ENCODE data around the gene CCDC192. TPM values are rescaled to one million over a fixed set of nuclear protein-coding genes. Genes with fewer than 3 reads are reported as not detected.
A peak's percentile ranks its signal among the peaks of the same experiment; 100 is the strongest.

The CCDC192 gene
- polyA plus RNA-seq, 6 donors from 2014 or later: not detected

DNA sequence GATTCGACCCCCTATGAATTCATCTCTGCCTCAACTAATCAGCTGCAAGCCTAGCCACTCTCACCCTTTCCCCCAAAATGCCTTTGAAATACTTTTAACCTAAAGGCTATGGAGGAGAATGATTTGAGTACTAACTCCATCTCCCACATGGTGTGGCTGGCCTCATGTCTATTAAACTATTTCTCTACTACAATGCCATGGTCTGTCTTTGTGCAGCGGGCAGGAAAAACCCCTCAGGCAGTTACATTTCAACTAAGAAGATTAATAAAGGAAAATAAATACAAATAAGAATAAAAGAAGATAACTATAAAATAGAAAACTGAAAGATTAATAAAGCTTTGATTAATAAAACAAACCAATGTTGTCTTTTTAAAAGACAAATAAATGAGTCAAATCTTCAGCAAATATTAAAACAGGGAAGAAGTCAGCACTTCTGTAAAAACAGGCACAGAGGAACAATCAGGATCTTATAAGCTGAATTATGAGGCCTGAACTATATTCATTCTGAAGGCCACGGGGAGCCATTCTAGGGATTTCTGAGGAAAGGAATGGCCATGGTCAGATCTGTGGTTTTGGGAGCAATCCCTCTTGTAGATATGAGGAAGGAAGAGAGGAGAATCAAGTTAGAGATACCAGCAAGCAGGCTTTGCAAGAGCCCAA lies 264.3 kb downstream of the CCDC192 start:
- no peak for ATAC-seq (ENCODE audit: low read depth in 2 of 2)
- Mint-ChIP-seq H3K9me3 (peaks cover 0 to 14% (median 5%) of the 10 kb centered on the region in 7 donors), H3K4me1 (peaks cover 0 to 1% (median under 1%) of the 10 kb centered on the region in 3 donors), H3K27ac (peak overlapping the region in 1 of 6 donors; percentile 0), H3K36me3 (peaks cover 16 to 27% of the 10 kb centered on the region in 2 donors), H3K4me3 (no peak overlapping the region), H3K27me3 (no peaks in the 10 kb centered on the region)
- no peak for DNase-seq

DNA sequence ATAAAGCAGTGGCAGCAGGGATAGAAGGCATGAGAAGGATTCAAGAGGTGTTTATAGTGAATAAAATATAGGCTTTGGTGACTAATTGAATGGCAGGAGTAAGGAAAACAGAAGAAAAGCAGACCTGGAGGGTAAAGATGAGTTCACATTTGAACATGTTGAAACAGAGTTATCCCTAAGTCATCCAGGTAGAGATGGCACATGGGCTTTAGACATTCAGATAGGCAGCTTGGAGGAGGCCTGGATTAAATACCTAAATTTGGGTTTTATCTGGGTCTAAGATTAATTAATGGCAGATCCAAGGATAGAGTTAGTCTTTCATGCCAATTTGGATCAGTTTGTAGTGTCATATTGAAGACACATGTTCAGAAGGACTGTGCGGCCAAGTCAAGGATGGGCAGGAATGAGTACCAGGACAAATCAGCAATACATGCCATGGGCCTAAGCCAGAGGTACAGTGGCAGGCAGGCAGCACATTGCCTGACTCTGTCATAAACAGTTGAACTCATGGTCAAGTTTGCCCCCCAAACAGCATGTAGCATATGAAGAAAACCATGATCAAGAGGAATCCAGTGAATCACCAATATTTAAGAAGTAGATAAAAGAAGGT lies 264.9 kb downstream of the CCDC192 start:
- ATAC-seq (ENCODE audit: low read depth in 2 of 2) (no peak), DNase-seq (no peak)
- Mint-ChIP-seq H3K4me3 (no peak overlapping the region), H3K27me3 (no peaks in the 10 kb centered on the region), H3K36me3 (peaks cover 16 to 27% of the 10 kb centered on the region in 2 donors), H3K4me1 (no peaks in the 10 kb centered on the region), H3K27ac (peak overlapping the region in 1 of 6 donors; percentile 0), H3K9me3 (peaks cover 0 to 14% (median 5%) of the 10 kb centered on the region in 7 donors)

- no peak for ATAC-seq (ENCODE audit: low read depth in 2 of 2)
- Mint-ChIP-seq H3K4me3 (no peak overlapping the region), H3K4me1 (no peaks in the 10 kb centered on the region), H3K9me3 (peaks cover 0 to 14% (median 5%) of the 10 kb centered on the region in 7 donors), H3K36me3 (peaks cover 14 to 27% of the 10 kb centered on the region in 2 donors), H3K27ac (no peak overlapping the region), H3K27me3 (no peaks in the 10 kb centered on the region)
- DNase-seq: no peak
Observed at GRCh38 chr5:127969002-127969401, 265.8 kb downstream of the CCDC192 start.

DNA sequence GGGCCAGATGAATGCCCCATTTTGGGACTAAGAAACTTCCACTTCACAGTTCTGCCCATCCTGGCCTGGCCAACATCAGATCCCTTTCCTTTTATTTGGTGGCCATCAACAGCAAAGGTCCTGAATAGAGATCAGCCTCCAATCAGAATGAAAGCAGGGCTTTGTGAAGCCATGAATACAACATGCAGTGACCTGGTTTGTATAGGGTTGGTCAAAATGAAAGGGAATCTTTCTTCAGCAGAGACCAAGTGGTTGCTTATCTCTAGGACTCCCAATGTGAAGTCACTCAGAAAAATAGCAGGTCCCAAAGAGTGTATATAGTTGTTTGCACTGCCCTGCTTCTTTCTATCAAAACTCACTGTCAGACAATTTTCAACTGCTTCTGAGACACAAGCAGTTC lies 266.5 kb downstream of the CCDC192 start:
- no peaks in the 10 kb centered on the region for H3K27me3 Mint-ChIP-seq
- ATAC-seq (ENCODE audit: low read depth in 2 of 2): no peak
- no peaks in the 10 kb centered on the region for H3K4me1 Mint-ChIP-seq
- H3K9me3 Mint-ChIP-seq: peaks cover 0 to 14% (median 5%) of the 10 kb centered on the region in 7 donors
- DNase-seq: no peak
- H3K4me3 Mint-ChIP-seq: no peak overlapping the region
- peaks cover 11 to 27% of the 10 kb centered on the region in 2 donors for H3K36me3 Mint-ChIP-seq
- H3K27ac Mint-ChIP-seq: no peak overlapping the region

- Mint-ChIP-seq H3K27me3 (no peaks in the 10 kb centered on the region), H3K4me1 (no peaks in the 10 kb centered on the region), H3K9me3 (peaks cover 0 to 10% (median 5%) of the 10 kb centered on the region in 7 donors), H3K27ac (no peak overlapping the region), H3K4me3 (no peak overlapping the region), H3K36me3 (peaks cover 7 to 27% of the 10 kb centered on the region in 2 donors)
- ATAC-seq (ENCODE audit: low read depth in 2 of 2) (no peak), DNase-seq (no peak)
Observed at GRCh38 chr5:127970081-127970480, 266.9 kb downstream of the CCDC192 start.

- Mint-ChIP-seq H3K36me3 (peaks cover 3 to 19% of the 10 kb centered on the region in 2 donors), H3K27me3 (no peaks in the 10 kb centered on the region), H3K9me3 (peaks cover 0 to 5% (median 2%) of the 10 kb centered on the region in 7 donors), H3K4me3 (no peak overlapping the region), H3K4me1 (no peaks in the 10 kb centered on the region), H3K27ac (no peak overlapping the region)
- ATAC-seq (ENCODE audit: low read depth in 2 of 2) (no peak), DNase-seq (no peak)
Observed at GRCh38 chr5:127970854-127971425, 267.7 kb downstream of the CCDC192 start.

DNA sequence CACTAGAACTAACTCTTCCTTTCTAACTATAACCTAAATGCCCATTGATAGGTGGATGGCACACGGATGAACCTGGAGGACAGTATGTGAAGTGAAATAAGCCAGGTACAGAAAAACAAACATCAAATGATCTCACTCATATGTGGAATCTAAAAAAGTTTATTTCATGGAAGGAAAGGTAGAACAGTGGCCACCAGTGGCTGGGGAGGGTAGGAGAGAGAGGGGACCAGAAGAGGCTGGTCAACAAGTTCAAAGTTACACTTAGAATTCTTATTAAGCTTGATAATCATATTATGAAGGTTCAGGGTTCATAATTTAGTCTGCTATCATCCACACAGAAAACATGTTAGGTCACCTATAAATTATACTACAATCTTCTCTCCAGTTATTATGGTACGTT lies 272.8 kb downstream of the CCDC192 start:
- Mint-ChIP-seq H3K4me3 (no peak overlapping the region), H3K9me3 (peaks cover 0 to 2% (median 0%) of the 10 kb centered on the region in 7 donors), H3K27ac (no peak overlapping the region), H3K36me3 (peaks cover 0 to 3% of the 10 kb centered on the region in 2 donors), H3K4me1 (no peaks in the 10 kb centered on the region), H3K27me3 (no peaks in the 10 kb centered on the region)
- ATAC-seq (ENCODE audit: low read depth in 2 of 2) (no peak), DNase-seq (no peak)

DNA sequence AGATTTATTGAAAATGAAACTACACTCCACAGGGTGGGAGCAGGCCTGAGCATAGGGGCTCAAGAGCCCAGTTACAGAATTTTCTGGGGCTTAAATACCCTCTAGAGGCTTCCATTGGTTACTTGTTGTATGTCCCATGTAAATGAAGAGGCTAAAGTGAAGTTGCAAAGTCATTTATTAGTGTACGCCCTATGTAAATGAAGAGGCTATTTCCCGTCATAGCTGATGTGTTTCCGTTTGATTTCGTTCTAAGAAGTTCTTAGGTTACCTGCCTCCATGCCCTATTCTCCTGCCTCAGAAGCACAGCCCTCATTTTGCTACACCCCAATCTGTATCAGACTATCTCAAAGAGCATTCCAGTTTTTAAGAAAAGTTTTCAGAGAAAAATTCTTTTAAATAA lies 273.3 kb downstream of the CCDC192 start:
- H3K9me3 Mint-ChIP-seq: peaks cover 0 to 2% (median 0%) of the 10 kb centered on the region in 7 donors

GRCh38 chr5:127976991-127977717 lies 274.0 kb downstream of the CCDC192 start:
- ATAC-seq (ENCODE audit: low read depth in 2 of 2): no peak
- Mint-ChIP-seq H3K9me3 (peaks cover 0 to 2% (median 0%) of the 10 kb centered on the region in 7 donors), H3K4me3 (no peak overlapping the region), H3K27me3 (no peaks in the 10 kb centered on the region), H3K27ac (peak overlapping the region in 1 of 6 donors; percentile 28), H3K4me1 (peaks cover 0 to 6% (median 3%) of the 10 kb centered on the region in 3 donors), H3K36me3 (peaks cover 0 to 3% of the 10 kb centered on the region in 2 donors)
- no peak for DNase-seq

More for the DNA sequence above, 273.3 kb downstream of the CCDC192 start:
- H3K36me3 Mint-ChIP-seq: peaks cover 0 to 3% of the 10 kb centered on the region in 2 donors
- H3K4me3 Mint-ChIP-seq: no peak overlapping the region
- H3K27me3 Mint-ChIP-seq: no peaks in the 10 kb centered on the region
- DNase-seq: no peak
- peaks cover 0 to 6% (median 3%) of the 10 kb centered on the region in 3 donors for H3K4me1 Mint-ChIP-seq
- H3K27ac Mint-ChIP-seq: no peak overlapping the region
- no peak for ATAC-seq (ENCODE audit: low read depth in 2 of 2)

DNA sequence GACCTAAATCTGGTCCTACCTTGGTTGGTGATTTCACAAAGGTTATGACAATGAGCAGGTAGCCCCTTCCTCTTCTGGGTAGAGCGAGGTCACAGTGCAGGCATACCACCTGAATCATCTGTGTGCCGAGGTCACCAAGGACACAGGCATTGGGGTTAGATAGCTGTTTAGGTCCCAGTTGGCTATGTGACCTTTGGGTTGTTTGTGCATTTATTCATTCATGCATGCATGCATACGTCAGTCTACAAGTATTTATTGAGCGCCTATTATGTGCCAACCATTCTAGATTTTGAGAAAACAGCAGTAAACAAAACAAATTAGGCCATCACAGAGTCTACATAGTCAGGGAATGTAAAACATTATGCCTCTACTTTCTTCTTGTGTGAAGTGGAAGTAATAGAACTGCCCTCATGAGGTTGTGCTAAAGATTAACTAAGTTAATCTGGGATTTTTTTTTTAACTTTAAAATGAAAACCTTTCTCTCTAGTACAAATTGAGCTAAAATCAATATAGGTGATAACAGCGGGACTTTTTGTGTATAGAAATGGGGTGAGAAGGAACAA lies 275.6 kb downstream of the CCDC192 start:
- no peak for ATAC-seq (ENCODE audit: low read depth in 2 of 2)
- no peak overlapping the region for H3K4me3 Mint-ChIP-seq
- H3K36me3 Mint-ChIP-seq: no peaks in the 10 kb centered on the region
- H3K9me3 Mint-ChIP-seq: no peaks in the 10 kb centered on the region
- H3K27ac Mint-ChIP-seq: no peak overlapping the region
- peaks cover 0 to 6% (median 3%) of the 10 kb centered on the region in 3 donors for H3K4me1 Mint-ChIP-seq
- H3K27me3 Mint-ChIP-seq: no peaks in the 10 kb centered on the region
- DNase-seq: no peak

GRCh38 chr5:127979475-127979874 lies 276.3 kb downstream of the CCDC192 start:
- Mint-ChIP-seq H3K36me3 (no peaks in the 10 kb centered on the region), H3K9me3 (no peaks in the 10 kb centered on the region), H3K27me3 (no peaks in the 10 kb centered on the region), H3K27ac (no peak overlapping the region), H3K4me1 (peaks cover 0 to 6% (median 3%) of the 10 kb centered on the region in 3 donors), H3K4me3 (no peak overlapping the region)
- DNase-seq (no peak), ATAC-seq (ENCODE audit: low read depth in 2 of 2) (no peak)

- H3K27ac Mint-ChIP-seq: no peak overlapping the region
- no peaks in the 10 kb centered on the region for H3K27me3 Mint-ChIP-seq
- H3K4me3 Mint-ChIP-seq: no peak overlapping the region
- ATAC-seq (ENCODE audit: low read depth in 2 of 2) (no peak), DNase-seq (no peak)
- H3K9me3 Mint-ChIP-seq: no peaks in the 10 kb centered on the region
- H3K36me3 Mint-ChIP-seq: peaks cover 0 to under 1% of the 10 kb centered on the region in 2 donors
- H3K4me1 Mint-ChIP-seq: peaks cover 0 to 6% (median 3%) of the 10 kb centered on the region in 3 donors
Observed at GRCh38 chr5:127980843-127981242, 277.7 kb downstream of the CCDC192 start.

GRCh38 chr5:127981498-127981897 lies 278.3 kb downstream of the CCDC192 start:
- Mint-ChIP-seq H3K27me3 (no peaks in the 10 kb centered on the region), H3K4me3 (no peak overlapping the region)

More at GRCh38 chr5:127981498-127981897, 278.3 kb downstream of the CCDC192 start:
- no peaks in the 10 kb centered on the region for H3K9me3 Mint-ChIP-seq
- H3K4me1 Mint-ChIP-seq: peaks cover 0 to 6% (median 3%) of the 10 kb centered on the region in 3 donors
- ATAC-seq (ENCODE audit: low read depth in 2 of 2): no peak
- no peak overlapping the region for H3K27ac Mint-ChIP-seq
- DNase-seq: no peak
- peaks cover 0 to 6% of the 10 kb centered on the region in 2 donors for H3K36me3 Mint-ChIP-seq

Data from naive B cell (primary cell).